ENCODE measurements around the gene ZC3H7B.

ZC3H7B gene

DNA sequence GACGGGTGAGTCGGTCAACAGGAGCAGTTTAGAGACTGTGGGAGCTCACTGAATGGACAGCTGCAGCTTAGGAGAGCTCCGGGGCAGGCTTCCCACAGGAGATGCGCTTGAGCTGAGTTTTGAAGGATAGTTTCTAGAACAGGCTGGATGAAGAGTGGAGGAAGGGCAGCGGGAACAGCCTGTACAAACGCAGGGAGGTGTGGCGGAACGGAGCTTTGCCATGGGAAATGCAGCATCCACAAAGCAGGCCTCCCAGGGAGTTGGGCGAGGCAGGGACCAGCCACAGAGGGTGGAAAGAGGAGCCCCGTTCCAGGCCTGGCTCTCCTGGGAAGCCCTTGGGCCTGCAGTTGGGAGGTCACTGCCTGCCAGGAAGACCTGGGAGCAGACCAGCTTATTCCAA, 53.7 kb downstream of the ZC3H7B start:
- DNase-seq (ENCODE audit: low read depth) = no peak

DNA sequence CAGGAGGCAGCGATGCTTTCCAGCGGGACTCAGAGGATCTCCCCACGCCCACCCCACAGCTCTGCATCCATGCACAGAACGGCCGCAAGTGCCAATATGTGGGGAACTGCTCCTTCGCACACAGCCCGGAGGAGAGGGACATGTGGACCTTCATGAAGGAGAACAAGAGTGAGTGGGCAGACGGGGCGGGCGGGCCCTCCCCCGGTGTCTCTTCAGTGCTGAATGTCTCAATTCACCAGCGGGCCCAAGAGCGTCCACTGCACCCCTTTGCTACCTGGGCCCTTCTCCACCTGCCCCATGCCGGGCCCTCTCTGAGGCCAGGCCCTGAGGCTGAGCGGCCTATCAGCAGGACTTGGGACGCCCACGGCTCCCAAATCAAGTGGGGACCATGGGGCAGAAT, 54.6 kb downstream of the ZC3H7B start:
- DNase-seq (ENCODE audit: low read depth) = no peak

DNA sequence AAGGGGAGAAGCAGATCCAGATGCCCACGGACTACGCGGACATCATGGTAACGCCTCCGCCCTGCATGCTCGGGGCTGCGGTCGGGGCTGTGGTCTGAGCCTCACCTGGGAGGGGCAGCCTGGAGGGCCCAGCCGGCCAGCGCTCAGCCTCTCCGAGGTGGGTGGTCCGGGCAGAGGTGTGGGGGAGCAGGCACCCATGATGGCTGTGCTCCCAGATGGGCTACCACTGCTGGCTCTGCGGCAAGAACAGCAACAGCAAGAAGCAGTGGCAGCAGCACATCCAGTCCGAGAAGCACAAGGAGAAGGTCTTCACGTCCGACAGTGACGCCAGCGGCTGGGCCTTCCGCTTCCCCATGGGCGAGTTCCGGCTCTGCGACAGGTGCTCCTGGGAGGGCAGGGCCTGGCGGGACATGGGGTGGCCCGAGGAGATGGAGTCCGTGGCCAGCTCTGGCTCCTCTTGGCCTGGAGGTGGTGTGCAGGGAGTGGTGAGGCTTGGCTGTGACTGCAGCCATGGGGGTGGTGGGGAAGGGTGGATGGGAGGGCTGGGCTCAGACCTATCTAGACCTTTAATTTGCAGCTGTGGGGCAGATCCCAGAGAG, 55.2 kb downstream of the ZC3H7B start:
- DNase-seq (ENCODE audit: low read depth) = no peak

DNA sequence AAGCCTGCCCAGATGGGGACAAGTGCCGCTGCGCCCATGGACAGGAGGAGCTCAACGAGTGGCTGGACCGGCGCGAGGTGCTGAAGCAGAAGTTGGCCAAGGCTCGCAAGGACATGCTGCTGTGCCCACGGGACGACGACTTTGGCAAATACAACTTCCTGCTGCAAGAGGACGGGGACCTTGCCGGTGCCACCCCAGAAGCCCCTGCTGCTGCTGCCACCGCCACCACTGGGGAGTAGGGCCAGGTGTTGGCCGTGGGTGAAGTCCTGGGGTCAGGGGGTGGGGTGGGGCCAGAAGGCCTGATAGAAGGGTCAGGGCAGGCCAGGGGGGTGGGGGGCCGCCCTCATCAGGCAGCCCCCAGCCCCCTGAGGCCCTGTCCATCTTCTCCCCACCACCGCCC, 55.9 kb downstream of the ZC3H7B start:
- no peak for DNase-seq (ENCODE audit: low read depth)

DNA sequence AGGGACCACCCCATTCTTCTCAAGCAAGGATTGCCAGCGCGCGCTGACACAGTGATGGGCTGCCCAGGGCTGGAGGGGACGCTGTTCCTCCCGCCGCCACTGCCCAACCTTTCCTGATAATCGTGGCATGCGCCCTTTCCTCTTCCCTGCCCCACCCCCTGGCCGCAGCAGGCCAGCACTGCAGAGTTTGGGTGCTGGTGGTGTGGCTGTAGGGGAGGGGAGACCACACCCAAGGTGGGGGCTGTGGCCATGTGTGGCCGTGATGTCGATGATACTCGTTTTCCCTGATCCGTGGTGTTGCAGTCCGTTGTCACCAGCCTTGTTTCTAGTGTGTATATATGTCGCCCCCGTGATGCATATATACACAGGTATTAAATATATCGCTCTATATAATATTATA, 57.6 kb downstream of the ZC3H7B start:
- no peak for DNase-seq (ENCODE audit: low read depth)

DNA sequence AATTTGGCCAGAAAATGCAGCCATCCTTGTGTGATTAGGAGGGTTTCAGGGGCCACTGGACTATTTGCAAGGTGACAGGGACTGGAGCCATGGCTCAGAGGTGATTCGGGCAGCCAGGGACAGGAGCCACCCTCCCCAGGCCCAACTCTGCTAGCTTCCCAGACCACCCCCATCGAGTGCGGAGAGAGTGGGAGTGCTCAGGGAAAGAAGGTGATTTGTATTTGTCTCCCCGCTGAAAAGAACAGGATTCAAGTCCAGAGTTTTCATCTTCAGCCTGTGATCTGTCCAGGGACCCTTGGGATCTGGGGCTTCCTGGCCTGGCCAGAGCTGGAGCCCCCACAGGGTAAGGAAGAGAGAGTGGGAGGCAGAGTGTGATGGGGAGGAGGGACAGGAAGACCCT, 58.1 kb downstream of the ZC3H7B start:
- no peak for DNase-seq (ENCODE audit: low read depth)

DNA sequence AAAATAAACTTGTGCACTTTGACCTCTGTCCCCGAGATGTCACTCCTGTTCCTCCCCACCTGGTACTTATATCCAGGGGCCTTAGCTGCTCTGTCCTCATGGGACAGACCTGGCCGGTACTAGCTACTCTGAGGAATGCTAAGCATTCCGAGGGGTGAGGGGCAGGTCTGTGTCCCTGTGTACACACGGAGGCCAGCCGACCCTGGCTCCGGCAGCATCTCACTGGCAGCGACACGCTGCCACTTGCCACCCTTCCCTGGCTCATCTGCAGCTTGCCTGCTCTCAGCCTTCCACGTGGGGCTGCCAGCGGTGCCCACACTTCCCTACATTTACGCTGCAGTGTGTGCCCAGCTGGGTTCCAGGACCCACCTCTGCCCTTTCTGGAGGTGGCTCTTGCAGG, 58.8 kb downstream of the ZC3H7B start:
- no peak for DNase-seq (ENCODE audit: low read depth)

DNA sequence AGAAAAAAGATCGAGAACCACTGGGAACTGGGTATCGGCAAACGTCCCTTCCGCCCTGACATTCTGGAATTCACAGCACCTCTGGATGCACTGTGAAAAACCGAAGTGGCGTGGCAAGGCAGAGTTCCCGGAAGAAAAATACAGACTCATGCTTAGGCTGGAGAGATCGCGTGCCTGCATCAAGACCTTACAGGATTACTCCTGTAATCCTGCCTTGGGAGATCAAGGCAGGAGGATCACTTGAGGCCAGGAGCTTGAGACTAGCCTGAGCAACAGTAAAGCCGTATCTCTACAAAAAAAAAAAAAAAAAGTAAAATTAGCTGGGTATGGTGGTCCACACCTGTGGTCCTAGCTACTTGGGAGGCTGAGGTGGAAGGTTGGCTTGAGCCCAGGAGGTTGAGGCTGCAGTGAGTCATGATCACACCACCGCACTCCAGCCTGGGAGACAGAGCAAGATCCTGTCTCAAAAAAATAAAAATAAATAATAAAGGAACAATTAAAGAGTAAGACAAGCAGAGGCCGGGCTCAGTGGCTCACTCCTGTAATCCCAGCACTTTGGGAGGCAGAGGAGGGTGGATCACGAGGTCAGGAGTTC, 60.5 kb downstream of the ZC3H7B start:
- peak; percentile 54 for DNase-seq (ENCODE audit: low read depth)

DNA sequence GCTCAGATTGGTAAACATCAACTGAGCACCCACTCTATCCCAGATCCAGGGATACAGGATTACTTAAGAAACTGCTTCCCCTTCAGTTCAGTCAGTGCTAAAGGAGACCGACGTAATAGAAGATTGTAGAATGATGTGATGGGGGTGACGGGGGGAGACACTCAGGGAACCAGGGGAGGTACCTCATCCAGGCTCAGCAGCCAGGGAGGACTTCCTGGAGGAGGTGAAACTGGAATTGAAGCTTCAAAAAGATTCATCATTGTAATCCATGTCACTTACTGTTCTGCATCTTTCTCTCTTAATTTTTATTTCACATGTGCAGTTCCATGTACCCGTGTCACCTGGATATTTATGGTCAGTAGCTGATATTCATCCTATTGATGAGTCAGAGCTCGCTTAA, 61.3 kb downstream of the ZC3H7B start:
- no peak for DNase-seq (ENCODE audit: low read depth)

DNA sequence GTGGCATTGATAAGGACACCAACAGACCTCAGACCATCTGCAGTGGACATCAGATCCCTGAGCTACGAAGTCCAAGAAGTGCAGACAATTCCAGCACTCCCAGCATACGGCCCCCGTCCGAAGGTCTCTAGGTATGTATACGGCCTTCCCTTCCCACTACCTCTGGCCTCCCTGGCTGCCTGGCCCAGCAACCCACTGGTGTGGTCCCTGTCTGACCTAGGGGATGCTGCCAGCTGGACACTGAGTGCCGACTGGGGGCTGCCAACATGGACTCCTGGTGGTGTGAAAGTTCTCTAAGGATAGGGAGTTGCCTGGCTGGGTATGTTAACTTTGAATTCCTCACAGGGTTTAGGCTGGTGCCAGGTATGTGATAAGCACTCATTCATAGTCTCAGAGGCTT, 62.9 kb downstream of the ZC3H7B start:
- no peak for DNase-seq (ENCODE audit: low read depth)

DNA sequence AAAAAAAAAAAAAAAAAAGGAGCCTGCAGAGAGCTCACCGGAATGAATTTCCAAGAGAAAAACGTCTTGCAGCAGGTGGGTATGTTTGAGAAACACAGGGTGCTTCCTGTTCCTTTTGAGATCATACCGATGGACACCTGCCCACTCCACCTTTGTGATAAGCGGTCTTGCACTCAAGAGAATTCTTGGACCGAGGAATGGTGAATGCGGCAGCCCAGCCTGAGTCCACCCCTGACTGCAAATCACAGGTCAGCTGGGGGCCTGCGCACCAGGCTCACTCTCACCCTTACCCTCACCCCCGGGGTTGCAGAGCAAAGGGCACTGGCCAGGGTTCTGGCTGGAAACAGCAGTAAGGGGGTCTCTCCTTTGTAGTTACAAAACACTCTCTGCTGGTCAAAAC, 63.6 kb downstream of the ZC3H7B start:
- DNase-seq (ENCODE audit: low read depth) = no peak

DNA sequence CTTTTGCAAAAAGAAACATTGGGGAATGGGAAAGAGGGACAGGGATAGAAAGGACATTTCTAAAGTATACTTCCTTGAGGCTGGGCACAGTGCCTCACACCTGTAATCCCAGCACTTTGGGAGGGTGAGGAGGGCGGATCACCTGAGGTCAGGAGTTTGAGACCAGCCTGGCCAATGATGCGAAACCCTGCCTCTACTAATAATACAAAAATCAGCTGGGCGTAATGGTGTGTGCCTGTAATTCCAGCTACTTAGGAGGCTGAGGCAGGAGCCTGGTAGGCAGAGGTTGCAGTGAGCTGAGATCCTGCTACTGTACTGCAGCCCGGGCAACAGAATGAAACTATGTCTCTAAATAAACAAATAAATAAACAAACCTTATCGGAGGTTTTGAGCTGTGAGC, 64.1 kb downstream of the ZC3H7B start:
- DNase-seq (ENCODE audit: low read depth) = no peak

DNA sequence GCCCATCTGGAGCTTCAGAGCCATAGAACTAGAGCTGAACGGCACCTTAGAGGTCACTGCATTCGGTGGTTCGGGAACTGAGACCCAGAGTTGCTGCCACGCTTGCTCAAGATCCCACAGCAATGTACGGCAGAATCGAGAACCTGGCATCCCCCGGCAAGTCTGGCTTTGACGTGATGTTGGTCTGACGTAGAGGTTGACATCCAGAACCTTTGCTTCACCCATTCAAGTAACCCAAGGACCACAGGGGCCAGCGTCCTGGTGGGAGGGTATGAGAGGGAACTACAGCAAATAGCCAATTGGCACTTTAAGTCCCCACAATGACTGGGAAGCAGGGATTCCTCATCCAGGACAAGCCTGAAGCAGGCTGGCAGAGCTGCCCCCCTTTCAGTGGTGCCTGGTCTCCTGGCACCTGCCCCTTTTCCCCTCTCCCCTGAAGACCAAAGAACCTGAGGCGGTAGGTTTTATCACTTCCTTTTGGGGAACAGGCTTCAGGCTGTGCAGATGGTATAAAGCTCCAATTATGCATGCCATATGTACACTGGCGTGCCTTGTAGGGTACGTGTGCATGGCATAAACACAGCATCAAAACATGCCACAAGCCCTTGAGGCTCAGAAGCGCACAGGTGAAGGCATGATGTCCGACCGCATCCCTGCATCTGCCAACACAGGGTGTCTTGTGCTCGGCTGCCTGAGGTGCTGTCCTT, 65.2 kb downstream of the ZC3H7B start:
- no peak for DNase-seq (ENCODE audit: low read depth)

DNA sequence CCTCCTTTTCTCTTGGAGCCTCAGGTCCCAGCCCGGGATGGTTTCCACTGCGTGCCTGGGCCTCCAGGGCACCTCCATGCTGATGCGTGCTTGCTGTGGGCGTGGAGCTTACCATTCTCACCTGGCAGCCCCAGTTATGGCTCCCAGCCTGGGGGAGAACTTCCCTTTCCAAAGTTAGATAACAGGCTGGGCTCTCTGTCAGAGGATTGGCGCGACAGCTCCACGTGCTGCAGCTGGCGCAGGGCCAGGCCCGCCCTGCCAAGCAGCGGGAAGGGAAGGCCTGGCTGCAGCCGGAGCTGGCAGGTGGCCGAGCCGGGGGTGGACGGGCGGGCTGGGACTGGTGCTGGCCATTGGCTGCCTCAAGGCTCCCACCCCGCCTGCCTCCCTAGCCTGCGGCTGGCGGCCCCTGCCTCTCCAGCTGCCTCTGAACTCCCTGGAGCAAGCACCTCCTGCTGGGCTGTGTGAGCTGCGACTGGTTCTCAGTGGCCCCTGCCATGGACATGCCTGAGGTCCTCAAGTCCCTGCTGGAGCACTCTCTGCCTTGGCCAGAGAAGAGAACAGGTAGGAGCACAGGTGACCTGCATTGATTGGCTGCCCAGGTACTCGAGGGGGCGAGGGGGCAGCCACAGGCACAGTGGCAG, 65.8 kb downstream of the ZC3H7B start:
- peak; percentile 81 for DNase-seq (ENCODE audit: low read depth)

DNA sequence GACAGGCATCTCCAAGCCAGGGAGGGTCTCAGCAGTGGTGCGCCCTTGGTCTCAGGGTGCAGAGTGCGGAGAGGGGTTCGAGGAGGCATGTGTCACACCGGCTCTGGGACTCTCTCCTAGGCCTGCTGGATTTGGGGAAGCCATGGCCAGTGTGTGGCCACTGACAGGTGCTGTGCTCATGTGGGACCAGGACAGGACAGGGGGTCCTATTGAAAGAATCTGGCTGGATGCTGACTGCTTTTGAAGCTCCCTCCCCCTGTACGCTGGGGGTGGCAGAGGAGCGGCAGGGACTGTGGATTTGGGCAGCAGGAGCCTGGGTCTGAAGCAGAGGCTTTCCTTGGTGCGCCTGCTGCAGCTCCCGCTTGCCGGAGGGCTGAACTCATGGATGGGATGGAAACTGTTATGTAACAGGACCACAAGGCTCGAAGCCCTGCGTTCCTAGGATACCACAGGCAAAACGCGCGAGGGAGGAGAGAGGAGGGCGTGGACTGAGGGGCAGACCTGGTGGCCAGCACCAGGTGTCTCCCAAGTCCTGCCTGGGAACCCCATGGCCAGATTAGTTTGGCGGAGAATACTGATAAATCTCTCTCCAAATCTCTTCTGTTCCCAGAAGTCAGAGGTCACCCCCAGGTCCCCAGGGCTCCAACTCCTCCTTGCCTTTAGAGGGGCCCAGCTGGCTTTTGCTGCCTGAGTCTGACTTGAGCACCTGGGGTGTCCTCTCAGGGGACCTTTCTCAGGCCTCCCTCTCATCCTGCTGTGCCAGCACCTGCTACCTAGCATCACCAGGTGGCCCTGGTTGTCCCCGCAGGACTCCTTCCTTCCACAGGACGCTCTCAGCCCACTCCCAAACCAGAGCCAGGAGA, 66.6 kb downstream of the ZC3H7B start:
- DNase-seq (ENCODE audit: low read depth) = peak; percentile 27

DNA sequence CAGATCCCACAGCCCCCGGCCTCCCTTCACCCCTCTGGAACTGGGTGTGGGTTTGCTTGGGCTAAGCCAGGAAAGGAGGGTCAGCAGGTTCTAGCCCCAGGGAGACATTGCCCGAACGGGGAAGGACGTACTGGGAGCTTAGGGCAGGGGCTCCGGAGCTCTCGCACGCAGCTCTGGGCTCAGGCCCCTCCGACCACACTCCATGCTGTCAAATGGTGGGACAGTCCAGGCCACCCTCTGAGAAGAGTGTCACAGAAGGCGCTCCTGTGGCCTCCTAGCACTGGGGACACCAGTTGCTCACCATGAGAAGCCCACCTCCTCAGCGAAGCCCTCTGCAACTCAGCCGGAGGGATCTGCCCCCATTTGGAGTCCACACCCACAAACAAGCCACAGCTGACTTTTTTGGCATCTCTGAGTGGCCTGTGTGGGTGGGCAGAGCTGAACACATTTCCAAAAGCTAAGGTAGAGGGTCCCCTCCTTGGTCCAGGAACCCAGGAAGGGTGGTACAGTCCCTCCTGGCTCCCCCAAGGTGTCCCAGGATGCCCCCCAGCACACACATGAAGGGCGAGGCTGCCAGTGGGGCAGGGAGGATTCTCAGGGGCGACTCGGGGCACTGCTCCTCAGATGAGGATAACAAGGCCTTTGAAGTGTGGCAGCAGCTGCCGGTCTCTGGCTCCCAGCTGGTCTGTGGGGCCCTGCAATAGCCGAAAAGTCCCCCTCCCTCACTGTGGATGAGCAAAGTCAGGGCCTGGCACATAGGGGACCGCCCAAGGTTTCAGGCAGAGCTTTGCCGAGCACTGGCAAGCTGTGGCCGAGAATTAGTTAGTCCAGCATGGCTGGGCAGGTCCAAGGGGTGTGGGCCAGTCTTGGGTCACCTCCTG, 67.5 kb downstream of the ZC3H7B start:
- no peak for DNase-seq (ENCODE audit: low read depth)

DNA sequence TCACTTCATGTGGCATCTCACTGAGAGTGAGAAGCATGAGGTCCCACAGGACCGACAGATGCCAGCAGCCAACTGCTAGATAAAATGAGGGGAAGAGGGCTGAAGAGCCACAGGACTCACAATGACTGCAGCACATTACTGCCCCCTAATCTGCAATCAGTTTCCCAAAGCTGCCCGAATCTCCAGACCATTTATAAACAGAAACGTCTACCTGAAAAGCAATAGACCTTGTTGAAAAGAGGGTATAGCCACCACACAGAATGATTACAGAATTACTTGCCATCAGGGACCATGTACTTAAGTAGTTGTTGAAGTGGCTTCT, 68.1 kb downstream of the ZC3H7B start:
- no peak for DNase-seq (ENCODE audit: low read depth)

DNA sequence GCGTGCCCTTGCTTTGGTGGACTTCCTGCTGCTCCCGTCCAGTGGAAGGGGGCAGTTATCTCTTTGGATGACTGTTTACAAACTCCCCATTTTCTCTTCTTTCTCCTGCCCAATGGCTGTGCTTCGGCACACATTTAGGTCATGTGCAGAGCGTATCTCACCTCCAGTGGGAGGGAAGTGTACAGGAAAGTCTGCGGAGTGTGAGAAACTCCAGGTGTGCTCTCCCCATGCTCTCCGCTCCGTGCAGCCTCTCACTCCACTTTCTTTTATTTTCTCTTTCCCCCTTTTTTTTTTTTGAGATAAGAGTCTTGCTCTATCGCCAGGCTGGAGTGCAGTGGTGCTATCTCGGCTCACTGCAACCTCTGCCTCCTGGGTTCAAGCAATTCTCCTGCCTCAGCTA, 68.5 kb downstream of the ZC3H7B start:
- no peak for DNase-seq (ENCODE audit: low read depth)

DNA sequence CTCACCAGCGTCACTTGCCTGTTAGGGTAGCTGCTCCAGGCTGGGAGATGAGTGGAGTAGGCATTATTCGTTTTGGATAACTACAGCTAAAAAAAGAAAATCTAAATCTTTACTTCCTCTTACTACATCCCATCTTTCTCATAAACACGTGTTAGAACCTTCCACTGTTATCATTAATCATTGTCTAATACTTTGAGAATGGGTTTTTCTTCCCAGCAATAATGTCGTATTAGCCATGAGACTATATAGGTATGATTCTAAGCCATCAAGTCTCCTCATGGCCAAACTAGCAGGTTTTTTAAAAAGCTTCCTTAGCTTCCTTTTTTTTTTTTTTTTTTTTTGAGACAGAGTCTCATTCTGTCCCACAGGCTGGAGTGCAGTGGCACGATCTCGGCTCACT, 76.5 kb downstream of the ZC3H7B start:
- no peak for DNase-seq (ENCODE audit: low read depth)

DNA sequence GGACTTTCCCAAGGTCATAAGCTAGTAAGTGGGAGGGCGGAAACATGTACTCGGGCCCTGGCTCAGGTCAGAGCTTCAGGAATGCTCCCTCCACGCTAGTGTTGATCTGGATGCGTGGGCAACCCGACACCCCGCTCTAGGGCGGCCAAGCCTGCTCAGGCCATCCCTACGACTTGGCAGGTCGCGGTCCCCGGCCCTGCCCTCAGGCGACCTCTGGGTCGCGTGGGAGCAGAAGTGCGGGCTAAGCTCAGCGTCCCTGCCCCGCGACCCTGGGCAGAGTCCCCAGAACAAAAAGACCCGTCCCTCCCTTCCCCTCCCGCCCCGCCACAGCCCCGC, 79.6 kb downstream of the ZC3H7B start:
- DNase-seq (ENCODE audit: low read depth) = peak; percentile 77

DNA sequence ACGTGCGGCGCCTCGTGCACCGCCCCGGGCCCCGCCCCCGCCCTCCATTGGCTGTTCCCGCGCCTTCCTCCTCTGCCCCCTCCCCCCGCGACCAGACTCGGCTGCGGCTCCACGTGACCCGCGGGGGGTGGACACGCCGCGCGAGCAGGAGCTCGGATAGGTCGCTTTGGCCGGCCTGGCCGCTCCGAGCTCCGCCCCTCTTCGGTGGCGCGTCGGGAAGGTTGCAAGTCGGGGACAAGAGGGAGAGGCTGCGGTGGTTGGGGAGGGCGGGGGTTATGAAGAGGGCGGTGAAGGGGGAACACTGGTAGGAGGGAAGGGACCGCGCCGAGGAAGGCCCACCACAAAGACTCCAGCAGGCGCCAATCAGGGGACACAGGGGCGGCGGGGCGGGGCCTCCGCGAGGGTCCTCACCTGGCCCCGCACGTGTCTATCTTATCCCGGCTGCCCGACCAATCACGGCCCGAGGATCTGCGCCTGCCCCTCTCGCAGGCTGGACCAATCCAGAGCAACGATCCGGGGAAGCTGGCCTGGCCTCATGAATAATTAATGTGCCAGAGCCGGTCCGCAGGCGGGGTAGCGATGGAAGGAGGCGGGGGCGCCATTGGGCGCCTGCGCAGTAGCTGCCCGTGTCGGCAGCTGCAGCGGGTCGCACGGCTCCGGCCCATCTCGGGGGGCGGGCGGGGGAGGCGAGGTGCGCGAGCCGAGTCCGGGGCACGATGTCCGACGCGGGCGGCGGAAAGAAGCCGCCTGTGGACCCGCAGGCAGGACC, 80.2 kb downstream of the ZC3H7B start, which contains the start of gene TEF:
Gene TEF (plus strand): TSS at position 614 of the 769 bp plus-strand sequence. CDS start 103 bp downstream, at position 717.
- DNase-seq (ENCODE audit: low read depth) = peak; percentile 99

Data from ELR (cell line).